Sigmoid colon (tissue), 7 donors: ENCODE data around the gene RPS14. TPM values are rescaled to one million over a fixed set of nuclear protein-coding genes. Genes with fewer than 3 reads are reported as not detected.
"Not testable (repeated sequence)": the region's sequence is repeated elsewhere in the genome, so short reads cannot be mapped to it uniquely, and the experiment has no call there.

ENCODE experiments used
- DNase-seq: peaks from one replicate; pipeline ENCODE4 v3.0.0-alpha.2; 2019
- H3K27ac ChIP-seq, 4 donors: fragments of 200-600 bp; sonication (generic); one replicate each; pipeline ENCODE4 v1.5.1; 2016 to 2019; ENCODE audit warnings: mild to moderate bottlenecking in 1 of 4
- H3K27me3 ChIP-seq, 3 donors: fragments of 200-600 bp; sonication (generic); one replicate each; pipeline ENCODE4 v1.5.1; 2019; ENCODE audit warnings: mild to moderate bottlenecking in 1 of 3
- H3K36me3 ChIP-seq, 4 donors: fragments of 200-600 bp; sonication (generic); one replicate each; pipeline ENCODE4 v1.5.1; 2016 to 2019
- H3K4me1 ChIP-seq, 4 donors: fragments of 200-600 bp; sonication (generic); one replicate each; pipeline ENCODE4 v1.5.1; 2017 to 2019
- H3K4me3 ChIP-seq, 4 donors: fragments of 200-600 bp; sonication (generic); one replicate each; pipeline ENCODE4 v1.5.1; 2017 to 2019; ENCODE audit warnings: mild to moderate bottlenecking in 2 of 4, moderate library complexity in 1 of 4
- H3K9me3 ChIP-seq, 4 donors: fragments of 200-600 bp in 3 of 4; sonication (generic) in 3 of 4; one replicate each; pipeline versions ENCODE4 v1.5.1 to v1.6.1; 2013 to 2019
- CTCF ChIP-seq, 4 experiments: fragments of 450-650 bp in 3 of 4; fragments of 200-600 bp in 1 of 4; IDR thresholded peaks; one replicate each; pipeline ENCODE4 v1.5.1; 2016 to 2019; ENCODE audit warnings: antibody characterized with exemption in 4 of 4, mild to moderate bottlenecking in 3 of 4, moderate library complexity in 2 of 4
- EP300 ChIP-seq, 4 donors: sonication (generic); formaldehyde crosslinking; IDR thresholded peaks; one replicate each; pipeline ENCODE4 v1.6.1; 2017; ENCODE audit warnings: antibody characterized with exemption in 4 of 4
- POLR2A ChIP-seq, 2 donors: fragments of 450-650 bp; IDR thresholded peaks; one replicate each; pipeline ENCODE4 v1.6.1; 2016; ENCODE audit warnings: antibody characterized with exemption in 2 of 2, mild to moderate bottlenecking in 2 of 2, moderate library complexity in 2 of 2
- POLR2AphosphoS5 ChIP-seq, 4 donors: sonication (generic); formaldehyde crosslinking; IDR thresholded peaks; one replicate each; pipeline ENCODE4 v1.6.1; 2017; ENCODE audit warnings: antibody characterized with exemption in 4 of 4
- WGBS, 2 donors: extraction: QIAGEN DNeasy Blood & Tissue Kit; methylation state at CpG; one replicate each; pipeline ENCODE4 v1.1.7; 2013; 5-methylcytosine and 5-hydroxymethylcytosine counted together
- intact Hi-C: fragments of 100-400 bp; cut with DNase I; formaldehyde crosslinking; loops from one replicate; pipeline ENCODE4 v1.15.1; 2023
- polyA plus RNA-seq, 3 donors: library from polyadenylated mRNA; stranded (reverse); fragments of 200-250 nt; gene quantifications; one replicate each; pipeline ENCODE4 v1.2.3, GENCODE V29; 2013
- total RNA-seq, 4 donors: library from RNA; depleted of rRNA; stranded (reverse); fragments of >200 nt; gene quantifications; one replicate each; pipeline ENCODE4 v1.1.0, GENCODE V29; 2016
- donor health status: healthy with polysubstance abuse.
- donor health status: Bipolar disorder and iron deficiency.
- donor health status: healthy.

RPS14 gene
- total and polyA plus RNA-seq, 7 donors: 3,111 to 7,878 (median 5,290) TPM

- peaks cover 0 to 4% (median 1%) of the 10 kb centered on the region in 4 donors for H3K4me1 ChIP-seq
- H3K27ac ChIP-seq: no peak overlapping the region
- no peaks in the 10 kb centered on the region for H3K27me3 ChIP-seq
- no peak for DNase-seq
- no peak overlapping the region for H3K4me3 ChIP-seq
- intact Hi-C loops: loop anchor here (10.0 kb wide), 1 partner anchor 216 kb away; no protein-coding TSS in a partner anchor
- H3K9me3 ChIP-seq: no peaks in the 10 kb centered on the region
- TF ChIP-seq POLR2AphosphoS5 (IDR thresholded peaks at IDR 0.05) (no peak), POLR2A (IDR thresholded peaks at IDR 0.05) (no peak), CTCF (IDR thresholded peaks at IDR 0.05) (no peak), EP300 (IDR thresholded peaks at IDR 0.05) (no peak)
- H3K36me3 ChIP-seq: no peaks in the 10 kb centered on the region
- 90 to 93% methylated on average over 18 of the region's 18 CpGs for WGBS, 2 donors
Measured at GRCh38 chr5:150431048-150431447, 18.5 kb downstream of the RPS14 start.

- Histone ChIP-seq H3K27me3 (no peaks in the 10 kb centered on the region), H3K4me3 (no peak overlapping the region), H3K27ac (no peak overlapping the region), H3K4me1 (peaks cover 0 to 4% (median 0%) of the 10 kb centered on the region in 4 donors), H3K36me3 (no peaks in the 10 kb centered on the region), H3K9me3 (no peaks in the 10 kb centered on the region)
- DNase-seq: no peak
- intact Hi-C loops: no loop called here
- TF ChIP-seq EP300 (IDR thresholded peaks at IDR 0.05) (no peak), CTCF (IDR thresholded peaks at IDR 0.05) (no peak), POLR2AphosphoS5 (IDR thresholded peaks at IDR 0.05) (no peak), POLR2A (IDR thresholded peaks at IDR 0.05) (no peak)
- WGBS, 2 donors: 77 to 88% methylated on average over 5 of the region's 5 CpGs
Measured at GRCh38 chr5:150429410-150429873, 20.1 kb downstream of the RPS14 start.

GRCh38 chr5:150428978-150429377 lies 20.6 kb downstream of the RPS14 start:
- intact Hi-C loops: no loop called here
- Histone ChIP-seq H3K27ac (no peak overlapping the region), H3K4me1 (peaks cover 0 to 4% (median 0%) of the 10 kb centered on the region in 4 donors), H3K36me3 (no peaks in the 10 kb centered on the region), H3K4me3 (no peak overlapping the region), H3K27me3 (no peaks in the 10 kb centered on the region), H3K9me3 (no peaks in the 10 kb centered on the region)
- DNase-seq: no peak
- TF ChIP-seq EP300 (IDR thresholded peaks at IDR 0.05) (no peak), CTCF (IDR thresholded peaks at IDR 0.05) (no peak), POLR2A (IDR thresholded peaks at IDR 0.05) (no peak), POLR2AphosphoS5 (IDR thresholded peaks at IDR 0.05) (no peak)
- 90 to 95% methylated on average over 5 of the region's 5 CpGs for WGBS, 2 donors

GRCh38 chr5:150428106-150428876 lies 21.2 kb downstream of the RPS14 start:
- no peak overlapping the region for H3K27ac ChIP-seq
- TF ChIP-seq POLR2AphosphoS5 (IDR thresholded peaks at IDR 0.05) (peak in 1 of 4 donors; percentile 10), POLR2A (IDR thresholded peaks at IDR 0.05) (no peak), EP300 (IDR thresholded peaks at IDR 0.05) (no peak)
- WGBS, 2 donors: 16 to 63% methylated on average over 18 of the region's 18 CpGs
- DNase-seq: peak; percentile 74
- no peak overlapping the region for H3K4me3 ChIP-seq
- no peaks in the 10 kb centered on the region for H3K9me3 ChIP-seq
- intact Hi-C loops: no loop called here
- H3K27me3 ChIP-seq: no peaks in the 10 kb centered on the region
- H3K4me1 ChIP-seq: peaks cover 0 to 4% (median 0%) of the 10 kb centered on the region in 4 donors
- no peaks in the 10 kb centered on the region for H3K36me3 ChIP-seq

GRCh38 chr5:150426165-150426564 lies 23.4 kb downstream of the RPS14 start:
- H3K4me3 ChIP-seq, intact Hi-C loops, H3K9me3 ChIP-seq, H3K4me1 ChIP-seq, H3K36me3 ChIP-seq, DNase-seq, H3K27me3 ChIP-seq, H3K27ac ChIP-seq: not testable (repeated sequence)
- WGBS, 2 donors: 94 to 96% methylated on average over 9 of the region's 9 CpGs
